Right kidney (tissue), 1 donor: ENCODE data around the gene KRR1.
A peak's percentile ranks its signal among the peaks of the same experiment; 100 is the strongest.
"Not testable (repeated sequence)": the region's sequence is repeated elsewhere in the genome, so short reads cannot be mapped to it uniquely, and the experiment has no call there.

Source experiments
- DNase-seq: peaks from one replicate; pipeline ENCODE4 v3.0.0-alpha.2; 2016

Gene KRR1

GRCh38 chr12:75526655-75527511 lies 15.5 kb upstream of the KRR1 start:
- DNase-seq, result peak; percentile 43

- no peak for DNase-seq
Measured at GRCh38 chr12:75525263-75525662, 13.9 kb upstream of the KRR1 start.

- not testable (repeated sequence) for DNase-seq
Measured at GRCh38 chr12:75522124-75522523, 10.7 kb upstream of the KRR1 start.

- DNase-seq, result not testable (repeated sequence)
Measured at GRCh38 chr12:75521224-75521623, 9.8 kb upstream of the KRR1 start.

GRCh38 chr12:75509621-75510020 lies 1.8 kb downstream of the KRR1 start:
- no peak for DNase-seq

GRCh38 chr12:75508159-75508558 lies 3.2 kb downstream of the KRR1 start:
- no peak for DNase-seq

GRCh38 chr12:75507086-75507485 lies 4.3 kb downstream of the KRR1 start:
- no peak for DNase-seq

- DNase-seq, result no peak
Measured at GRCh38 chr12:75505706-75506312, 5.6 kb downstream of the KRR1 start.

- no peak for DNase-seq
Measured at GRCh38 chr12:75503866-75504265, 7.5 kb downstream of the KRR1 start.

- DNase-seq, result no peak
Measured at GRCh38 chr12:75503459-75503858, 8.0 kb downstream of the KRR1 start.

GRCh38 chr12:75491169-75491568 lies 20.2 kb downstream of the KRR1 start:
- no peak for DNase-seq

- DNase-seq, result no peak
Measured at GRCh38 chr12:75489613-75490210, 21.7 kb downstream of the KRR1 start.

- no peak for DNase-seq
Measured at GRCh38 chr12:75489187-75489586, 22.2 kb downstream of the KRR1 start.

GRCh38 chr12:75488553-75488952 lies 22.9 kb downstream of the KRR1 start:
- no peak for DNase-seq

- DNase-seq, result no peak
Measured at GRCh38 chr12:75487308-75487707, 24.1 kb downstream of the KRR1 start.

GRCh38 chr12:75484450-75484849 lies 27.0 kb downstream of the KRR1 start:
- DNase-seq, result not testable (repeated sequence)

- no peak for DNase-seq
Measured at GRCh38 chr12:75483431-75483830, 28.0 kb downstream of the KRR1 start.

GRCh38 chr12:75482646-75483045 lies 28.8 kb downstream of the KRR1 start:
- no peak for DNase-seq

- no peak for DNase-seq
Measured at GRCh38 chr12:75481774-75482173, 29.6 kb downstream of the KRR1 start.

GRCh38 chr12:75481013-75481705 lies 30.2 kb downstream of the KRR1 start:
- no peak for DNase-seq

- peak; percentile 19 for DNase-seq
Measured at GRCh38 chr12:75480469-75480949, 30.9 kb downstream of the KRR1 start, which contains the start of gene GLIPR1. GLIPR1 (plus strand) TSS chr12:75480755; CDS start chr12:75480881, 126 bp downstream.

- no peak for DNase-seq
Measured at GRCh38 chr12:75479963-75480461, 31.4 kb downstream of the KRR1 start.
